Measurements from ENCODE around the gene NTN3.

NTN3 gene

GRCh38 chr16:2516391-2517240 lies 45.5 kb downstream of the NTN3 start:
- Histone ChIP-seq H3K79me1 (replicated peaks; ENCODE audit: low read length, poor library complexity, severe bottlenecking) (peaks cover 2% of the 10 kb centered on the region), H4K8ac (ENCODE audit: low read length) (no peak overlapping the region)
- 90% methylated on average over 11 of the region's 11 CpGs for WGBS

GRCh38 chr16:2517954-2518605 lies 47.0 kb downstream of the NTN3 start:
- Histone ChIP-seq H2BK120ac (ENCODE audit: low read depth, low read length) (no peak overlapping the region), H3K18ac (ENCODE audit: low read depth in 1 of 2, low read length in 2 of 2) (no peak overlapping the region), H3K4ac (ENCODE audit: low read depth in 1 of 2, low read length in 2 of 2) (peak overlapping the region in 1 of 2 experiments; percentile 25), H2AK5ac (ENCODE audit: low read length, severe bottlenecking) (peak overlapping the region; percentile 12), H3K23ac (ENCODE audit: low read length in 2 of 2) (no peak overlapping the region), H3K36me3 (ENCODE audit: control insufficient read depth in 1 of 2, insufficient read depth in 2 of 2, low read depth in 1 of 2, low read length in 2 of 2) (peaks cover 23 to 55% of the 10 kb centered on the region in 2 experiments), H3K4me3 (ENCODE audit: insufficient read depth in 1 of 2, low read depth in 1 of 2, low read length in 2 of 2) (peak overlapping the region in 1 of 2 experiments; percentile 41), H3K9ac (ENCODE audit: low read length) (peak overlapping the region; percentile 75), H3K27me3 (ENCODE audit: control insufficient read depth in 1 of 2, insufficient read depth in 1 of 2, low read length in 2 of 2) (no peaks in the 10 kb centered on the region), H3K9me3 (ENCODE audit: control insufficient read depth, low read length) (no peaks in the 10 kb centered on the region), H3K14ac (ENCODE audit: low read length in 2 of 2) (no peak overlapping the region), H4K8ac (ENCODE audit: low read length) (peak overlapping the region; percentile 43), H3K79me1 (replicated peaks; ENCODE audit: low read length, poor library complexity, severe bottlenecking) (peaks cover 2% of the 10 kb centered on the region), H4K91ac (ENCODE audit: low read length) (peak overlapping the region; percentile 59), H3K27ac (ENCODE audit: low read length, poor library complexity, severe bottlenecking) (no peak overlapping the region), H2AFZ (ENCODE audit: low read depth, low read length) (no peak overlapping the region), H2BK15ac (ENCODE audit: low read depth, poor library complexity, severe bottlenecking) (no peak overlapping the region), H2BK12ac (ENCODE audit: low read length in 2 of 2) (no peak overlapping the region), H3K4me2 (ENCODE audit: low read length, poor library complexity, severe bottlenecking) (no peak overlapping the region), H3K4me1 (ENCODE audit: control insufficient read depth, insufficient read depth, low read depth, low read length) (peaks cover 60% of the 10 kb centered on the region), H2BK5ac (ENCODE audit: low read depth, low read length, poor library complexity, severe bottlenecking) (no peak overlapping the region)
- 94% methylated on average over 12 of the region's 12 CpGs for WGBS
- DNase-seq: no peak

More at GRCh38 chr16:2516391-2517240, 45.5 kb downstream of the NTN3 start:
- H3K27me3 ChIP-seq (ENCODE audit: control insufficient read depth in 1 of 2, insufficient read depth in 1 of 2, low read length in 2 of 2): no peaks in the 10 kb centered on the region
- peaks cover 16 to 48% of the 10 kb centered on the region in 2 experiments for H3K36me3 ChIP-seq (ENCODE audit: control insufficient read depth in 1 of 2, insufficient read depth in 2 of 2, low read depth in 1 of 2, low read length in 2 of 2)
- H3K14ac ChIP-seq (ENCODE audit: low read length in 2 of 2): no peak overlapping the region
- H3K4me1 ChIP-seq (ENCODE audit: control insufficient read depth, insufficient read depth, low read depth, low read length): peaks cover 74% of the 10 kb centered on the region
- H3K27ac ChIP-seq (ENCODE audit: low read length, poor library complexity, severe bottlenecking): no peak overlapping the region
- peak overlapping the region; percentile 96 for H3K9ac ChIP-seq (ENCODE audit: low read length)
- H3K4me2 ChIP-seq (ENCODE audit: low read length, poor library complexity, severe bottlenecking): peak overlapping the region; percentile 35
- H2AK5ac ChIP-seq (ENCODE audit: low read length, severe bottlenecking): no peak overlapping the region
- H2BK15ac ChIP-seq (ENCODE audit: low read depth, poor library complexity, severe bottlenecking): no peak overlapping the region
- DNase-seq: peak; percentile 46
- no peak overlapping the region for H3K4ac ChIP-seq (ENCODE audit: low read depth in 1 of 2, low read length in 2 of 2)
- no peak overlapping the region for H2BK120ac ChIP-seq (ENCODE audit: low read depth, low read length)
- peak overlapping the region in 1 of 2 experiments; percentile 96 for H3K4me3 ChIP-seq (ENCODE audit: insufficient read depth in 1 of 2, low read depth in 1 of 2, low read length in 2 of 2)
- no peak overlapping the region for H4K91ac ChIP-seq (ENCODE audit: low read length)
- H2BK5ac ChIP-seq (ENCODE audit: low read depth, low read length, poor library complexity, severe bottlenecking): no peak overlapping the region
- H2AFZ ChIP-seq (ENCODE audit: low read depth, low read length): no peak overlapping the region
- no peaks in the 10 kb centered on the region for H3K9me3 ChIP-seq (ENCODE audit: control insufficient read depth, low read length)
- H3K23ac ChIP-seq (ENCODE audit: low read length in 2 of 2): no peak overlapping the region
- H3K18ac ChIP-seq (ENCODE audit: low read depth in 1 of 2, low read length in 2 of 2): no peak overlapping the region
- H2BK12ac ChIP-seq (ENCODE audit: low read length in 2 of 2): no peak overlapping the region

- no peak overlapping the region for H3K14ac ChIP-seq (ENCODE audit: low read length in 2 of 2)
- H2BK120ac ChIP-seq (ENCODE audit: low read depth, low read length): no peak overlapping the region
- peak overlapping the region; percentile 73 for H4K91ac ChIP-seq (ENCODE audit: low read length)
- H2BK12ac ChIP-seq (ENCODE audit: low read length in 2 of 2): peak overlapping the region; percentile 32 to 49
- H3K36me3 ChIP-seq (ENCODE audit: control insufficient read depth in 1 of 2, insufficient read depth in 2 of 2, low read depth in 1 of 2, low read length in 2 of 2): peaks cover 33 to 65% of the 10 kb centered on the region in 2 experiments
- no peak for DNase-seq
- H3K23ac ChIP-seq (ENCODE audit: low read length in 2 of 2): no peak overlapping the region
- H3K9ac ChIP-seq (ENCODE audit: low read length): peak overlapping the region; percentile 75
- H3K4ac ChIP-seq (ENCODE audit: low read depth in 1 of 2, low read length in 2 of 2): no peak overlapping the region
- H2AFZ ChIP-seq (ENCODE audit: low read depth, low read length): no peak overlapping the region
- no peak overlapping the region for H3K4me2 ChIP-seq (ENCODE audit: low read length, poor library complexity, severe bottlenecking)
- no peaks in the 10 kb centered on the region for H3K9me3 ChIP-seq (ENCODE audit: control insufficient read depth, low read length)
- H2AK5ac ChIP-seq (ENCODE audit: low read length, severe bottlenecking): no peak overlapping the region
- peak overlapping the region; percentile 57 for H4K8ac ChIP-seq (ENCODE audit: low read length)
- H3K27me3 ChIP-seq (ENCODE audit: control insufficient read depth in 1 of 2, insufficient read depth in 1 of 2, low read length in 2 of 2): no peaks in the 10 kb centered on the region
- H3K18ac ChIP-seq (ENCODE audit: low read depth in 1 of 2, low read length in 2 of 2): no peak overlapping the region
- H2BK15ac ChIP-seq (ENCODE audit: low read depth, poor library complexity, severe bottlenecking): peak overlapping the region; percentile 74
- no peak overlapping the region for H2BK5ac ChIP-seq (ENCODE audit: low read depth, low read length, poor library complexity, severe bottlenecking)
- H3K27ac ChIP-seq (ENCODE audit: low read length, poor library complexity, severe bottlenecking): no peak overlapping the region
- WGBS: 94% methylated on average over 39 of the region's 39 CpGs
- peaks cover 57% of the 10 kb centered on the region for H3K4me1 ChIP-seq (ENCODE audit: control insufficient read depth, insufficient read depth, low read depth, low read length)
- H3K79me1 ChIP-seq (replicated peaks; ENCODE audit: low read length, poor library complexity, severe bottlenecking): peaks cover 12% of the 10 kb centered on the region
- peak overlapping the region in 1 of 2 experiments; percentile 44 for H3K4me3 ChIP-seq (ENCODE audit: insufficient read depth in 1 of 2, low read depth in 1 of 2, low read length in 2 of 2)
These were observed 48.0 kb downstream of the NTN3 start for GRCh38 chr16:2518823-2519710.

Data from mesenchymal stem cell (in vitro differentiated cells and primary cell).